ENCODE measurements around the gene TAOK3. TPM values are rescaled to one million over a fixed set of nuclear protein-coding genes. Genes with fewer than 3 reads are reported as not detected.

TAOK3 gene
- polyA plus RNA-seq, 3 donors from 2014 or later: 62.1 to 162 (median 75.4) TPM

DNA sequence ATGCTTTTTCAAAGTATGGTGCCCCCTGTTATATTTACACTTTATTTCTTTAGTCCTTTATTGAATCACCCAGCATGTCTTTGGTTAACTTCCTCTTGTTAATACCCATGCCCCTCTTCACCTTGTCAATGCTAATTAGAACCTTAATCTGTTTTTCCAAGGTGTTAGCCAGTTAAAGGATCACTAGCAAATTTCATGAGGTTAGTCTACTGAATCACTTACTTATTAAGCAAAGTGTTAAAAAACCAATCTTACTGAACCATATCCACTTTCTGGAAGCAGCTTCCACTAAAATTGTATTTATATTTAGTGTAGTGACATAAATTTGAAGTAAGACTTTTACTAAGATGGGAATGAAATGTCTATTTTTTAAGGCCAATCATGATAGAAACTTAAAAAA lies 27.9 kb downstream of the TAOK3 start:
- H3K27ac Mint-ChIP-seq: peak overlapping the region in 5 of 6 donors; percentile 31 to 75 (median 70)
- no peaks in the 10 kb centered on the region for H3K36me3 Mint-ChIP-seq
- DNase-seq: no peak
- H3K9me3 Mint-ChIP-seq: no peaks in the 10 kb centered on the region
- H3K4me1 Mint-ChIP-seq: peaks cover 56 to 82% of the 10 kb centered on the region in 2 donors
- H3K4me3 Mint-ChIP-seq: peak overlapping the region in 1 of 5 donors; percentile 44
- no peaks in the 10 kb centered on the region for H3K27me3 Mint-ChIP-seq (ENCODE audit: low read depth in 3 of 3)

DNA sequence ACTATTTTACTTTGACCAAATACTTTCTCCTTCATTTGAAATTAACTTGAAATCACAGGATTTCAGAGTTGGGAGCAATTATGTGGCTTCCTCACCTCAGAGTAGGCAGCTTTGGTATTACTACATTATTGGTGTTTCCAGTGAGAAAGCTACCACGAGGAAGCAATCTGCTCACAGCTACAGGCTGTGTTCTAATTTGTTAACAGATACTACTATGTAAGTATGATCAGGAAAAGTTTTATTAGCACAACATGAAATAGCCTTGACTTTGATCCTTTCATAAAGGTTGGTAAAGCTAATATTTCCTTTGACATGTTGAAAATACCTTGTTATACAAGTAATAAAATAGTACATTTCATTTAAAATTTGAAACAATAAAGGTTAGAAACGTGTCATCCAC lies 30.6 kb downstream of the TAOK3 start:
- peaks cover 60 to 82% of the 10 kb centered on the region in 2 donors for H3K4me1 Mint-ChIP-seq
- H3K4me3 Mint-ChIP-seq: no peak overlapping the region
- peak overlapping the region in 2 of 6 donors; percentile 66 to 77 for H3K27ac Mint-ChIP-seq
- no peaks in the 10 kb centered on the region for H3K9me3 Mint-ChIP-seq
- H3K36me3 Mint-ChIP-seq: peaks cover 0 to 3% (median 0%) of the 10 kb centered on the region in 3 donors
- DNase-seq: no peak
- no peaks in the 10 kb centered on the region for H3K27me3 Mint-ChIP-seq (ENCODE audit: low read depth in 3 of 3)

DNA sequence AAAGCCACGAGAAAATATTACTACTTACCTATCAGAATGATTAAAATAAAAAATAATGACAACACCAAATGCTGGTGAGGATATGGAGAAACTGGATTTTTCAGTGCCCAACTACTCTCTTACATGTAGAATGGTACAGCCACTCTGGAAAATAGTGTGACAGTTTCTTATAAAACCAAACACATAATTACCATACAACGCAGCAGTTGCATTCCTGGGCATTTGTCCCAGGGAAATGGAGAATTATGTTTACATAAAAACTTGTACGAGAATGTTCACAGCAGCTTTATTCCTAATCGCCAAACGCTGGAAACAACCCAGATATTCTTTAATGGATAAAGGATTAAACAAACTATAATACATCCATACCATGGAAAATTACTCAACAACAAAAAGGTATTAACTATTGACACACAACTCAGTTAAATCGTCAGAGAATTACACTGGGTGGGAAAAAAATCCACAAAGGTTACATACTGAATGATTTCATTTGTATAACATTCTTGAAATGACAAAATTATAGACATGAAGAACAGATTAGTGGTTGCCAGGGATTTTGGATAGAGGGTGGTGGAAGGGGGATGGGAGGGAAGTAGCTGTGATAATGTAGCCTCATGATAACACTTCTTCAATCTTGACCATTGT lies 35.4 kb downstream of the TAOK3 start:
- Mint-ChIP-seq H3K4me1 (peaks cover 61 to 85% of the 10 kb centered on the region in 2 donors), H3K36me3 (peaks cover 0 to 9% (median 3%) of the 10 kb centered on the region in 3 donors), H3K9me3 (no peaks in the 10 kb centered on the region), H3K27me3 (ENCODE audit: low read depth in 3 of 3) (no peaks in the 10 kb centered on the region), H3K4me3 (no peak overlapping the region), H3K27ac (peak overlapping the region in 5 of 6 donors; percentile 12 to 76 (median 62))
- DNase-seq: no peak

DNA sequence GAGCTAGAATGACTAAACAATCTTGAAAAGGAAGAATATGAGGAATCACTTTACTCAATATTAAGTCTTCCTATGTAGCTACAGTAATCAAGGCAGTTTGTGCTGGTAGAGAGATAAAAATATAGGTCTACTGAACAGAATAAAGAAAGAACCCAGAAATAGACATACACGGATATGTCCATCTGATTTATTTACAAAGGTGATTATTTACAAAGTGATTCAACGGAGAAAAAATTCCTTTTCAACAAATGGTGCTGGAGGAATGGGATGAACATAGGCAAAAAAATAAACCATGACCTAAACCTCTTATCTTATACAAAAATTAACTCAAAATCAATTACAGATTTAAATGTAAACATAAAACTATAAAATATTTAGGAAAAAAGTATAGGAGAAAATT lies 36.6 kb downstream of the TAOK3 start:
- Mint-ChIP-seq H3K4me1 (peaks cover 60 to 83% of the 10 kb centered on the region in 2 donors), H3K9me3 (no peaks in the 10 kb centered on the region), H3K4me3 (no peak overlapping the region), H3K36me3 (peaks cover 0 to 9% (median 3%) of the 10 kb centered on the region in 3 donors), H3K27me3 (ENCODE audit: low read depth in 3 of 3) (no peaks in the 10 kb centered on the region), H3K27ac (peak overlapping the region in 5 of 6 donors; percentile 30 to 76 (median 57))
- DNase-seq: no peak

DNA sequence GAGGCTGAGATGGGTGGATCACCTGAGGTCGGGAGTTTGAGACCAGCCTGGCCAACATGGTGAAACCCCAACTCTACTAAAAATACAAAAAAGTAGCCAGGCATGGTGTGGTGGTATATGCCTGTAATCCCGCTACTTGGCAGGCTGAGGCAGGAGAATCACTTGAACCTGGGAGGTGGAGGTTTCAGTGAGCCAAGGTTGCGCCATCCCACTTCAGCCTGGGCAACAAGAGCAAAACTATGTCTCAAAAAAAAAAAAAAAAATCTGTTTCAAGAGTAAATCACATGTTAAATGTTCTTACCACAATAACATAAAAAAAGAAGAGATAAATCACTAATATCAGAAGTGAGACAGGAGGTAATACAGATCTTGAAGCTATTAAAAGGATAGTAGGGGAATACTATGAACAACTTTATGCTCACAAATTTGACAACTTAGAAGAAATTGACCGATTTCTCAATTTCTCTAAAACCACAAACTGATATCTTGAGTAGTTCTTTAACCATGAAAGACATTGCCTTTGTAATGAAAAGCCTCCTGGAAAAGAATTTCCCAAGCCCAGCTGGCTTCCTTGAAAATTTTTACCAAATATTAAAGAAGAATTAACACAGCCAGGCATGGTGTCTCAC lies 37.7 kb downstream of the TAOK3 start:
- Mint-ChIP-seq H3K36me3 (peaks cover 0 to 9% (median 3%) of the 10 kb centered on the region in 3 donors), H3K9me3 (no peaks in the 10 kb centered on the region), H3K27ac (peak overlapping the region in 3 of 6 donors; percentile 51 to 57 (median 55)), H3K27me3 (ENCODE audit: low read depth in 3 of 3) (no peaks in the 10 kb centered on the region), H3K4me1 (peaks cover 69 to 89% of the 10 kb centered on the region in 2 donors), H3K4me3 (no peak overlapping the region)
- DNase-seq: no peak

DNA sequence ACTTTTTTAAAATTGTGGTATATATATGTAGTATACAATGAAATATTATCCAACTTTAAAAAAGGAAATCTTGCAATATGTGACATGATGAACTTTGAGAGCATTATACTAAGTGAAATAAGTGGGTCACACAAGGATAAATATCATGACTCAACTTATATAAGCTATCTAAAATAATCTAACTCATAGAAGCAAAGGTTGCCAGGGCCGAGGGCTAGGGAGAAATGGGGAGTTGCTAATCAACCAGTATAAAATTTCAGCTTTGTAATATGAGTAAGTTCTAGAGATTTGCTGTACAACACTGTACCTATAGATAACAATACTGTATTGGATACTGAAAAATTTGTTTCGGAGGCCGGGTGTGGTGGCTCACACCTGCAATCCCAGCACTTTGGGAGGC lies 38.5 kb downstream of the TAOK3 start:
- Mint-ChIP-seq H3K36me3 (peaks cover 0 to 9% (median 3%) of the 10 kb centered on the region in 3 donors), H3K27me3 (ENCODE audit: low read depth in 3 of 3) (no peaks in the 10 kb centered on the region), H3K9me3 (no peaks in the 10 kb centered on the region), H3K27ac (peak overlapping the region in 3 of 6 donors; percentile 38 to 76 (median 54)), H3K4me1 (peaks cover 71 to 89% of the 10 kb centered on the region in 2 donors), H3K4me3 (no peak overlapping the region)
- no peak for DNase-seq

DNA sequence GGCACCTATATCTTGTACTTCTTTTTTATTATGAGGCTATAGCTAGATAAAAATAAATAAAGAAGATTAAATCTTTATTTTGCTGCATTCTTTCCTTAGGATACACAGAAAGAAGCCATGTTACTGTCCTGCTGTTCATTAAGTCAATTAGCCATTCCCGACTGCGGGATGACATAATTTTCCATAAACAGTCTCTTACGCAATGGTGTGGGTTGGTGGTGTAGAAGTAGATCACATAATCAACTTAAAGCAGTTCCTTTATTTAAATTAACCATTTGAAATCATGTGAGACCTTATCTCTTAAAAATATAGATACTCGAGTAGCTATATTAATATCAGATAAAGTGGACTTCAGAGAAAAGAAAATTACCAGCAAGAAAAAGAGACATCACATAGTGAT lies 40.2 kb downstream of the TAOK3 start:
- H3K36me3 Mint-ChIP-seq: peaks cover 0 to 9% (median 0%) of the 10 kb centered on the region in 3 donors
- no peak for DNase-seq
- H3K9me3 Mint-ChIP-seq: no peaks in the 10 kb centered on the region
- no peaks in the 10 kb centered on the region for H3K27me3 Mint-ChIP-seq (ENCODE audit: low read depth in 3 of 3)
- H3K27ac Mint-ChIP-seq: peak overlapping the region in 5 of 6 donors; percentile 17 to 65 (median 40)
- no peak overlapping the region for H3K4me3 Mint-ChIP-seq
- H3K4me1 Mint-ChIP-seq: peaks cover 70 to 89% of the 10 kb centered on the region in 2 donors

DNA sequence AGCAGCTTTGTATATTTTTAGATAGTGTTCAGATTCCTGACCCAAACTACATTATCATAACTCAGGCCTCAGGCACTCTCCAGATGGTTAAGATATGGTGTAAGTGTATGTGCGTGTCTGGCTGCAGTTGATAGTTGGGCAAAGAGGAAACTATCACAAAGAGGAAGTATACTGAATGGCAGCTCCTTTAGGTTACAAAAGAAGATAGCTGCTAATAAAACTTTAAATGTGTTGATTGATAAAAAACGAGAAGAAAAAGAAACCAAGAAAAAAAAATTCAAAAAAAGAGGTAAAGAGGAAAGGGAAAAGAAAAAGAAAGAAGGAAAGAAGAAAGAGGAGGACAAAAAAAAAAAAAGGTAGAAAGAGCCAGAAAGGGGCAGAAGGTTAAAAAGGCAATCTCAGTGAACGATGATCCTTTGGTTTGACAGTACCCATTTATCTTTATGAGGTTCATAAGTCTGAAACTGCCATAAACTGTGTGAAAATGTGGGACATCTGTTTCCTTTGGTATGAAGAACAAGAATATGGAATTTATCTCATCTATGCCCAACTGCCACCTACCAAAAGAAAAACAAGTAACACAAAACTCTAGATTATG lies 42.2 kb downstream of the TAOK3 start:
- no peaks in the 10 kb centered on the region for H3K9me3 Mint-ChIP-seq
- peaks cover 64 to 86% of the 10 kb centered on the region in 2 donors for H3K4me1 Mint-ChIP-seq
- no peak for DNase-seq
- H3K27me3 Mint-ChIP-seq (ENCODE audit: low read depth in 3 of 3): no peaks in the 10 kb centered on the region
- peak overlapping the region in 4 of 5 donors; percentile 15 to 66 (median 26) for H3K4me3 Mint-ChIP-seq
- H3K27ac Mint-ChIP-seq: peak overlapping the region; percentile 6 to 78 (median 68)
- peaks cover 0 to 9% (median 0%) of the 10 kb centered on the region in 3 donors for H3K36me3 Mint-ChIP-seq

DNA sequence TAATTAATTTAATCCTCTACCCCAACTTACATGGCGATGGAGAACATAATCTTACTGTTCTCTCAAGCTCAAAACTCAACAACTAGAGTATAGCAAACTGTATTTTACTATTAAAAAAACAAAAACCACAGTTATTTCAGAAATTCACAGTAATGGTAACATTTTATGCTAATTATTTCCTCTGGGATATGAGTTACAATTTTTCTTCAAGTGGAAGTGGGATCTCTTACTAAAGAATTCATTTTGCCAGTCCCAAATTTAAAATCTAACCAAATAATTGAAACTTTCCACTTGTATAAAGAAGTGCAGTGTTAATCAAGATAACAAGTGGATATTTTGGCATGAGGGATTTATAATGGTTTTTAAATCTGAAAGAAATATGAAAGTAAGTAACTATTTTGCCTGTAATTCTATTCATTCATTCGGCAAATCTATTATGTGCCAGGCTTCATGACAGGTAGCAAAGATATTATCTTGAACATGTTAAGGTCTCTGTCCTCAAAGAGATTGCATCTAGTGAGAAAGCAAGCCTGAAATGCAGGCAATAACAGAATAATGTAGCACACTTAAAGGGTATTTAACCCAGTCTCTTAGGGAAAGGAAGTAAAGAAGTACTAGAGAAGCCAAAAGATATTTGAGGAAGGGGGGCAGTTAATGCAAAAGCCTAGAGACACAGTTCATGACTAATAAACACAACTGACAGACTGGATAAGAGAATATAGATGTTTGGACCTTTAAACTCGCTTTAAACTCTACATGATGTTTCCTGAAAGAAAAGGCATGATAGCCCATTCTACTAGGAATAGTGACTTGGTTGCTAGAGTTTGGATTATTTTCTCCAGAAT lies 44.0 kb downstream of the TAOK3 start:
- H3K27me3 Mint-ChIP-seq (ENCODE audit: low read depth in 3 of 3): no peaks in the 10 kb centered on the region
- H3K4me3 Mint-ChIP-seq: peak overlapping the region in 1 of 5 donors; percentile 40
- H3K36me3 Mint-ChIP-seq: peaks cover 0 to 5% (median 0%) of the 10 kb centered on the region in 3 donors
- peaks cover 69 to 91% of the 10 kb centered on the region in 2 donors for H3K4me1 Mint-ChIP-seq
- H3K27ac Mint-ChIP-seq: peak overlapping the region in 3 of 6 donors; percentile 18 to 71 (median 33)
- DNase-seq: no peak
- no peaks in the 10 kb centered on the region for H3K9me3 Mint-ChIP-seq

DNA sequence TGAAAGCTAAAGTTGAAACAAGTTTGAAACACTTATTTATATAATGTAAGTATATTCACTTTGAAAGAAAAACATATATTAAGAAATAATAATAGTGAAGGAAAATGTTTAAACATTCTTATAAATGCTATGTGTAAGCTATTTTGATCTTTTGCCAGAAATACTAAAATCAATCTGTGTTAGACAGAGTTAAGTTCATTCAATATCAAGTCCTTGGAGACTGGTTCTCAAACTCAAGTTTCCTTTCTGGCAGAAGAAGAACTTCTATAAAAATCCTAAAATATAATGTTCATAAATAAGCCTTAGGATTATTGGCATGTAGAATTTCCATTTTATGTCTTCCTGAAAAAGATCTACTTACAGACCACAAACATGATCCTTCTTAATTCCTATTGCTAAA lies 45.3 kb downstream of the TAOK3 start:
- no peaks in the 10 kb centered on the region for H3K27me3 Mint-ChIP-seq (ENCODE audit: low read depth in 3 of 3)
- no peaks in the 10 kb centered on the region for H3K9me3 Mint-ChIP-seq
- no peak overlapping the region for H3K4me3 Mint-ChIP-seq
- no peak overlapping the region for H3K27ac Mint-ChIP-seq
- no peaks in the 10 kb centered on the region for H3K36me3 Mint-ChIP-seq
- DNase-seq: no peak
- peaks cover 62 to 91% of the 10 kb centered on the region in 2 donors for H3K4me1 Mint-ChIP-seq

DNA sequence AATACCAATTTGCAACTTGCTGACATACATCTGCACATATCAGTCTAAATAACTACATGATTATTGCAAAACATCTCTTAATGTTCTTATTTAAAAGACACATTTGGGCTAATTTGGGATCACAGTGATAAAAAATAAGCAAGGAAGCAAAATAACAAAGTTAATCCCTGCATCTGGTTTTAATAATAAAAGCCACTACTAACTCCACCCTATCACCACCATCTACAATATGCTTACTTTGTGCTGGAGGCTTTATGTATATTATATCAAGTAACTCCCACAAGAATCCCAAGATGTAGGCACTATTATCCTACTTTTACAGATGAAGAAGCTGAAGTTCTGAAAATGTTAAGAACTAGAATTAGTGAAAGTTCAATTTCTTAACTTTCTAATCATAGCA lies 45.7 kb downstream of the TAOK3 start:
- DNase-seq: no peak
- no peak overlapping the region for H3K27ac Mint-ChIP-seq
- H3K36me3 Mint-ChIP-seq: no peaks in the 10 kb centered on the region
- peaks cover 59 to 91% of the 10 kb centered on the region in 2 donors for H3K4me1 Mint-ChIP-seq
- no peaks in the 10 kb centered on the region for H3K9me3 Mint-ChIP-seq
- H3K4me3 Mint-ChIP-seq: no peak overlapping the region
- H3K27me3 Mint-ChIP-seq (ENCODE audit: low read depth in 3 of 3): no peaks in the 10 kb centered on the region

DNA sequence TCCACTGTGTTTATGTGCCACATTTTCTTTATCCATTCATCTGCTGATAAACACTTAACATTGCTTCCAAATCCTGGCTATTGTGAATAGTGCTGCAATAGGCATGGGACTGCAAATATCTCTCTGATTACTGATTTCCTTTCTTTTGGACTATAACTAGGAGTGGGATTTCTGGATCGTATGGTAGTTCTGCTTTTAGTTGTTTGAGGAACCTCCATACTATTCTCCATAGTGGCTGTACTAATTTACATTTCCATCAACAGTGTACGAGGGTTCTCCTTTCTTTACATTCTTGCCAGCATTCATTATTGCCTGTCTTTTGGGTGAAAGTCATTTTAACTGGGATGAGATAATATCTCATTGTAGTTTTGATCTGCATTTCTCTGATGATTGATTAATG lies 47.6 kb downstream of the TAOK3 start:
- Mint-ChIP-seq H3K4me1 (peaks cover 55 to 95% of the 10 kb centered on the region in 2 donors), H3K27ac (peak overlapping the region in 3 of 6 donors; percentile 19 to 58 (median 34))

DNA sequence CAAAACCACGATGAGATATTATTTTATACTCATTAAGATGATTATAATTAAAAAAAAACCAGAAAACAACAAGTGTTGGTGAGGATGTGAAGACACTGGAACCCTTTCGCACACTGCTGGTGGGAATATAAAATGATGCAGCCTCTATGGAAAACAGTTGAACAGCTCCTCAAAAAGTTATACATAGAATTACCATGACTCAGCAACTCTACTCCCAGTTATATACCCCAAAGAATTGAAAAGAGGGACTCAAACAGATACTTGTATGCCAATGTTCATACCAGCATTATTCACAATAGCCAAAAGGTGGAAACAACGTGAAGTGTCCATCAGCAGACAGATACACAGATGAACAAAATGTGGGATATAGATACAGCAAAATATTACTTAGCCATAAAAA lies 53.1 kb downstream of the TAOK3 start:
- Mint-ChIP-seq H3K27ac (no peak overlapping the region), H3K27me3 (ENCODE audit: low read depth in 3 of 3) (no peaks in the 10 kb centered on the region), H3K36me3 (peaks cover 0 to 3% (median 0%) of the 10 kb centered on the region in 3 donors), H3K9me3 (no peaks in the 10 kb centered on the region), H3K4me1 (peaks cover 49 to 89% of the 10 kb centered on the region in 2 donors), H3K4me3 (no peak overlapping the region)
- DNase-seq: no peak

More for the DNA sequence above, 47.6 kb downstream of the TAOK3 start:
- DNase-seq: no peak
- H3K9me3 Mint-ChIP-seq: no peaks in the 10 kb centered on the region
- no peak overlapping the region for H3K4me3 Mint-ChIP-seq
- H3K27me3 Mint-ChIP-seq (ENCODE audit: low read depth in 3 of 3): no peaks in the 10 kb centered on the region
- no peaks in the 10 kb centered on the region for H3K36me3 Mint-ChIP-seq

Measured in immature natural killer cell (primary cell).